HG03575 (cell line): ENCODE measurements around the gene CWH43.
"Not testable (repeated sequence)": the region's sequence is repeated elsewhere in the genome, so short reads cannot be mapped to it uniquely, and the experiment has no call there.

Experiments used
- ATAC-seq: cut with Tn5 transposase; IDR thresholded peaks from one replicate; pipeline ENCODE4 v1.9.1; 2021; ENCODE audit not compliant: unreplicated experiment, insufficient number of reproducible peaks, low FRiP score; ENCODE audit errors: extremely low read depth

CWH43 gene

DNA sequence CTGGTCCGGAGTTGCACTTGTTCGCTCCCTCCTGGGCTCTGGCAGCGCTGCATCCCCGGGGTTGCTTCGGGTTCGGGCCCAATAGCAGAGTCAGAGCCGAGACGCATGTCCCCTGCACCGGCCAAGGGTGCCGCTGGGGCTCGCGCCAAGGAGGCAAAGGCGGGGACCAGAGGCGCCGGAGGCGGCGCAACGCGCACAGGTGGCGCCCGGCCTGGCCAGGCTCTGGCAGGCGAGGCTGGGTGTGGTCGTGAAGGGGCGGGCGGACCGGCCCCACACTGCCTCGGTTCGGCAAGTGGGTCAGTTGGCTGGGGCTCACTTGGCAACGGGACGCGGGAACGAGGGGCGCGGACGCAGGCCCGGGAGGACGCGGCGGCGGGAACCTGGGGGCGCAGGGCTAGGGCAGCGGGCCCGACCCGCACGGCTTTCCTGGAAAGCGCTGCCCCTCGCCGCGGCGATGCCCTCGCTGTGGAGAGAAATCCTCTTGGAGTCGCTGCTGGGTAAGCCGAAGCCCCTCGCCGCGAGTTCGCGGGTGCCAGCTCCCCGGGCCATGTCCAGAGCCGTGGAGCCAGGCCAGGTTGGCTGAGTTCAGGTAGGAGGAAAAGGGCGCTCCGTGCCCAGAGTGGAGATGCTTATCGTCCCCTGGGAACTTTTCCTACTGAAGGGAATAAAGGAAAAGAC lies at the start of gene CWH43:
TSS of gene CWH43 (plus strand) at position 300 of the 678 bp plus-strand sequence. CDS start at position 455, 155 bp downstream.
- ATAC-seq, result no peak

DNA sequence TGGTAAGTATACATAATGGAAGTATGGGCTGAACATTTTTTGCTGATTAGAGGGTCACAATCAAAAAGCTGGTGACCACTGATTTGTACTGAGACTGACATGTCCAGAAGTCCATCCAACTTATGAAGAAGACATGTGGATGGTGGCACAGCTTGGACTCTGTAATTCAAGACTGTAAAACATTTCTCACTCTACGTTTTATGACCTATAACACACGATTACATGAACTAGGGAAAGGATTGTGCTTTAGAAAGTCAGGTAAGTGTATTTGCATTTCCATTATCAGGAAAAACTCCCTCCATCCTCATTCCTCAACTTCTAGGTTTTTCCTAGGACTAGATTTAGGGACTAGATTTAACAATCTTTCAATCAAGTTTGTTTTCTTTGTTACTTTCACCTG lies 49.0 kb upstream of the CWH43 start:
- no peak for ATAC-seq

DNA sequence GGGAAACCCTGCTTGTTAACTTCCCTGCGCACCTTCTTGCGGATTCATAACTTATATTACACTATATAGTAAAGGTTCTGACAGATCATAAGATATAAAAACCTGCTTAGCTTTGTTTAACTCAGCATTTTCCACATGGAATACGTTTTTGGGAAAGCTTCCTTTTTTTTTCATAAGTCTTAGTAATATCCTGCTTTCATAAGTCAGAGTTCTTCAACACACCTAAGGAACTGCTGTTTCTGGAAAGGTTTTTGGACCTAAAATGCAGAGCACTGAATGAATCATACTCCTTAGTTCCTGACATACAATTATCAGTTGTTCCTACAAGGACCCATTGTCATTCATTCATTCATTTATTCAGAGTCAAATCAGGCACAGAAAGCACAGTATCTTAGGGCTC lies 47.2 kb upstream of the CWH43 start:
- no peak for ATAC-seq

DNA sequence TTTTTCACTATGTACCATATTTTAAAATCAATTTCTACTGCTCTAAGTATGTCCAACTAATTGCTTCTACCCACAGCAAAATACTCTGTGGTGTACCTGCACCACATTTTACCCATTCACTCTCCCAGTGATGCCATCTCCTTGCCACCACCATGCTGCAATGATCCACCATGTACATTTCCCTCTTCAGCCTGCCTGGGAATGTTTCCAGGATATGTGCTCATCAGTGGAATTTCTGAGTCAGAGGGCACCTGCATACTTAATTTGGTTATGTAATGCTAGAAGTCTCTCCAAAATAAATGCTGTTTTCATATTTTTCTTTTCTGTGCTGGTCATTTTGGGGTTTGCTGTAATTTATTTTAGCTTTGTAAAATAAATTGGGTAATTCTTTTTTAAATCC lies 46.3 kb upstream of the CWH43 start:
- ATAC-seq, result no peak

DNA sequence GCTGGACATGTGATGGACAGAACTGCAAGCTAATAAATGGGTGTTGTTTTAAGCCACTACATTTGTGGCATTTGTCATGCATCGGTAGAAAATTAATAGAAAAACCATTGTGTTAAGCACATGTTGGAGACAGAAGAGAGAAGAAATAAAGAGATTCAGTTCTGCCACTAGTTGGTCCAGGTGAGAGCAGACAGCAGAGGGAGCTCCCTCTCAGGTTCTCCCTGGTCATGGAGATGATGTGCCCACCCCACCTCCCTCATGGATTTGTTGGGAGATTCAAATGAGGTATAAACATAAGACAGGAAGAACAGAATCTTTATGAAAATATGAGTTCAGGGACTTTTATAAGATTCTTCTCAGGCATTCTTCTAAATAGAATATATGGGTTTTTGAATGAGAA lies 42.7 kb upstream of the CWH43 start:
- no peak for ATAC-seq

DNA sequence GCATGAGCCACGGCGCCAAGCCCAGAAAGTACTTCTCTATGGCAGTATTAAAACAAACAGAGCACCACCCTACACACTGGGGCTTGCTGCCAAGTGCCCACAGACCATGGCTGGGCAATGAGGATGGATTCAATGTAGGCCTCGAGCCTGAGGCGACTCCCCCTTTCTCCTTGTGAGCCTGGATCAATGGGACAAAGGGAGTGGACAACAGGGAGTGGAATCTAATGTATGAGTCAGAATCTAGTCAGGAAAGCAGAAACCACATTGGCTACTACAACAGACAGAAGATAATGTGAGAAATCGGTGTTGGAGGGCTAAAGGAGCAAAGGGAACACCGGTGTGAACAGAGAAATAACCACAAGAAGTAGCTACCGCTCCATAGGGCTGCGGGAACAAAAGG lies 41.8 kb upstream of the CWH43 start:
- ATAC-seq, result no peak

DNA sequence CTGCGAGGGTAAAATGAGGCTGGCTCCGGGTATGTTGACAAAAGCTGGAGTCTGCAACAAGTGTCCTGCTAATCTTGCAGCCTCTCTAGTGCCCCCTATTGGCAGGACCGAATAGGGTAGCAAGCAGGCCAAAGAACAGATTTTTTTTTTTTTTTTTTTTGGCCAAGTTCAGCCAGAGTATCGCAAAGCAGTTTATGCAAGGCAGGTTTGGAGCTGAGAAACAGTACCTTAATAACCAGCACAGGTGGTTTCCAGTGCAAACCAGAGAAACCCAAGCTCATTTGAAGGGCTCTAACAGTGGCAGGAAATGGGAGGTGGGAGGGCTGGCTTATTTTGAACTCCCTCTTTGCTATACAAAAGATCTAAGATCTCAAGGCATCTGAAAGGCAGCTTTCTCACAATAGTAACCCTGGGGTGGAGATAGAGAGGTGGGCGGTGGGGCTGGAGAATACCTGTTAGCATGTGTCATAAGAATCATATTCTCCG lies 41.3 kb upstream of the CWH43 start:
- no peak for ATAC-seq

DNA sequence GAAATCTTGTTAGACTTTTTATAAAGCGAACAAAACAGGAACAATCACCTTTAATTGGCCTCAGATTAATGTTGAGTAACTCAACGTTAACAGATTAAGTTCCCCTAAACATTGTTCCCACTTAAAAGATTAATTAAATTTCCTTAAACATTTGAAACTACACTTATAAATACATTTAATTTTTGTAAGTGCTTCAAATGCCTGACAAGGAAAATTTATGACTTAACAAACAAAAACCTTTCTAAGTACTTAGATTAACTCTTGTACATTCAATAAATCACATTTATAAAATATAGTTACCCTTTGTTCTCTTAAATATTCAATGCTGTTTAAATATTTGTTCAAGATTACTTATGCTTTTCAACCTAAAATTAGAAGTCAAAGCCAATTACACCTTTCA lies 40.1 kb upstream of the CWH43 start:
- ATAC-seq, result no peak

DNA sequence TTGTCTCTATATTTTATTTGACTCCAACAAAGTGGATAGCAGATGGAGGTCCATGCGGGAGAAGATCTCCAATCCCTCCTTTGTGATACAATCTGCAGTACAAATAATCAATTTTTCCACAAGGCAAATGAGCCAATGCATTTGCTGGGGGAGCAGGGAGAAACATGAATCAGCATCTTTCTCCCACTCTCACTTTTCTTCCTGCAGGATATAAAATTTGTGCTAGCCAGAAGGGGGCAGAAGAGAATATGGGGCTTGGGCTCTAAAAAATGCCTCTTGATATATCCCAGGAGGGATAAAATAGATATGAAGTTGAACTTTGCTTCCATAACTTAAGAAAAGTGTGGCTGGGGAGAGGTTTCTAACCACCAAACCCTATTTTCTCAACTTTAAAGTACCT lies 38.3 kb upstream of the CWH43 start:
- no peak for ATAC-seq

DNA sequence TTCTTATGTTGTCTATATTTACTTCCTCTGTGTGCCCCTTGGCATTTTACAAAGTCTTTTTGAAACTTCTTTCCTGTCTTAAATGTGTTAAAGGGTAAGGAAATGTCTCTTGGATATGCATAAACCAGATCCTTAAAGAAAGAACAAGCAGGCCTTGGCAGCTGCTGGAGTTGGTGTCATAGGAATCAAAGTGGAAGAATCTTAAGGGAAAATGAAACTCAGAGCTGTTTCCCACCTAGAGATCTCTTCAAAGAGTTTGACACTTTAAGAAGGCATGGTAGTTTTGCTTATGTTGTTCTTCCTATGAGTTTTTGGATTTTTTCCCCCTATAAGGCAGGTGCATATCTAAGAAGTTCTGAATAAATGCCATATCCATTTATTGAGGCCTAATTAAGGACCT lies 37.0 kb upstream of the CWH43 start:
- ATAC-seq, result no peak

DNA sequence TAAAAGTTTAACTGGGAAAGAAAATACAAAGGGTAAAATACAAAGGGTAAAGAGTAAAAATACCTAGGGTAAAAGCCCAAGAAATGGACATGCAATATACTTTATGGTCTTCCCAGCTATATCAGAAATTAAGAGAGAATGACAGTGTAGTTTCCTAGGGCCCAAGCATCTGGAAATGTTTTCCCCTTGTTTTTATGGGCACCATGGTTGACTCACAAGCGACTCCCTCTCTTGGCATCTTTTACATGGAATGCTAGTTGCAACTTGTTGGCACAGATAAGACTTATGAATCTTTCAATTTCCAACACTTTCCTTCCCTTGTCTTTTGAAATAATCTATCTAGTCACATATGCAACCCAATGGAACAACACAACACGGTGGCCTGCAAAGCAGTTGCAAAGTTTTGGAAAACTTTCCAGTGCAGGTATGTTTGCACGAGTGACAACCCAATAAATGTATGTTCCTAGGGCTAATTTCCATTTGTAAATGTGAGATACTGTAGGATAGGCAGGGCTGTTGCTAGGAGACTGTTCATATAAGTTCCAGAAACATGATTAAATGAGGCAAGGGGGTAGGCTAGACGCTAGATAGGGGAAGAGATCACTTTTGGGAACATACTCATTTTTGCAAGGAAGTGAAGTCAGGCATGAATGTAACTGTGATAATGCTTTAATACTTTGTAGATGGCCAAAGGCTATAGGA lies 36.4 kb upstream of the CWH43 start:
- ATAC-seq, result no peak

DNA sequence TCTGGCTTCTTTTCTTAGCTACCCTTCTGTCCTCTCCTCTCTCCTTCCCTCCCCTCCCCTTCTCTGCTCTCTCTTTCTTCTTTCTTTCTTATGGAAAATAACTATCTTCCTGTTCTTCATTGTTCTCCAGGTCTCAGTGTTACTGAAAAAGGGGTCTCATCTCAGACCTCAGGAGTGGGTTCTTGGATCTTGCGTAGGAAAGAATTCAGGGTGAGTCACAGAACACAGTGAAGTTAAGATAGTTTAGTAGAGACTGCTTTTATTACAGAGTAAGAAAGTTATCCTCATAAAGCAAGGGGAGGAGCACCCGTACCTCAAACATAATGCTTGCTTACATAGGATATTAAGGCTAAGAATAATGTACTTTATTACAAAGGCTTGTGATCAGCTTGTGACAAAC lies 31.8 kb upstream of the CWH43 start:
- ATAC-seq, result no peak

DNA sequence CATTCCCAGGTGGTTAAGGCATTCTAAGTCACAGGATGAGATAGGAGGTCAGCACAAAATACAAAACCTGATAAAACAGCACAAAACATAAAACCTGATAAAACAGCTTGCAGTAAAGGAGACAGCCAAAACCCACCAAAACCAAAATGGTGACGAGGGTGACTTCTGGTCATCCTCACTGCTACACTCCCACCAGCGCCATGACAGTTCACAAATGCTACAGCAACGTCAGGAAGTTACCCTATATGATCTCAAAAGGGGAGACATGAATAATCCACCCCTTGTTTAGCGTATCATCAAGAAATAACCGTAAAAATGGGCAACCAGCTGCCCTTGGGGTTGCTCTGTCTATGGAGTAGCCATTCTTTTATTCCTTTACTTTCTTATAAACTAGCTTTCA lies 28.7 kb upstream of the CWH43 start:
- not testable (repeated sequence) for ATAC-seq

DNA sequence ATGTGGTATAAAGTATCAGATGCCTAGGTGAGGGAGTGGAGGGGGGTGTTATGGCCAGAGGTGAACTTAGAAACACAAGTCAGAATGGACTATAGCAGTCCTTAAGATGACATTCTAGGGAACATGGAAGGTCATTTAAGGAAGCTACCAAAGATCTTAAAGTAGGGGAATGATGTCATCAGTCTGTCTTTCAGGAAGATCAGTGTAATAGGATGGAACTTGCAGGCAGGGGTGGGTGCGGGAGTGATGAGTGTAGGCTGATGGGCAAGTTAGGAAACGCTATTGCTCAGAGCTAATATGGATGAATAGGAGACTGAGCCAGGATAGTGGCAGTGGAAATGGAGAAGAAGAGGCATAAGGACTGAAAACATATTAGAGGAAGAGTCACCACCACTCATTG lies 27.5 kb upstream of the CWH43 start:
- ATAC-seq, result no peak

DNA sequence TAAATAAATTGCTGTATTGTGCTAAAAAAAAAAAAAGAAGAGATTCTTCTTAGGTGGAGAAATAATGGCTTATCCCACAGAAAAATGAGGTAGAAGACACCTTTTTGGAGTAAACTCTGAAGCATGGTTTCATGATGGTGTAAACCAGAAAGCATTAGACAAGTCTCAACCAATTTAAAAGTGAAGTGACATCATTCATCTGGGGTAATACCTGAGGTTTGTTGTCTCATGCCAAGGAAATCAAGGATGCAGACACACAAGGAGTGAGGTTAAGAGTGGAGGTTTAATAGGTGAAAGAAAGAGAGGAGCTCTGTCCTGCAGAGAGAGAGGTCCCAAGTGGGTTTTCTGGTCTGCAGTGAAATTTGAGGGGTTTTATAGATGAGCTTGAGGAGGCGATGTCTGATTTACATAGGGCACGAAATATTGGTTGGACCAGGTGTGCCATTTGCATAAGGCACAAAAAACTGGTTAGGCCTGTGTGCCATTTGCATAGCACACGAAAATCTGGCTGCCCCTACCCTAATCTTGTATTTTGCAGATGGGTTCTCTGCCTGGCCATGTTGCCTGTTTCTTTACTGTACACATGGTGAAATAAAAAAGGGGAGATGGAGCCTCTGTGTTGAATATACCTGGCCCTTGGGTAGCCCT lies 25.0 kb upstream of the CWH43 start:
- no peak for ATAC-seq

DNA sequence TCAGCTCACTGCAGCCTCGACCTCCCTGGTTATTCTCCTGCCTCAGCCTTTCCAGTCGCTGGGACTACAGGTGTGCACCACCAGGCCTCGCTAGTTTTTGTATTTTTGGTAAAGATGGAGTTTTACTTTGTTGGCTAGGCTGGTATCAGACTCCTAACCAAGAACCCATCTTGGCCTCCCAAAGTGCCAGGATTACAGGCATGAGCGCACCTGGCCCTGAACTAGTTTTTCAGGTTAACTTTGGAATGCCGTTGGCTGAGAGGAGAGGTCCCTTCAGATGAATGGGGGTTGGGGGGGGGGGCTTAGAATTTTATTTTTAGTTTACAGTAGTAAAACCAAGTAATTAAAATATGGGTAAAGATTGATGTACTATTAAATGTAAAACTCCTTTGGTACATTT lies 23.4 kb upstream of the CWH43 start:
- no peak for ATAC-seq

DNA sequence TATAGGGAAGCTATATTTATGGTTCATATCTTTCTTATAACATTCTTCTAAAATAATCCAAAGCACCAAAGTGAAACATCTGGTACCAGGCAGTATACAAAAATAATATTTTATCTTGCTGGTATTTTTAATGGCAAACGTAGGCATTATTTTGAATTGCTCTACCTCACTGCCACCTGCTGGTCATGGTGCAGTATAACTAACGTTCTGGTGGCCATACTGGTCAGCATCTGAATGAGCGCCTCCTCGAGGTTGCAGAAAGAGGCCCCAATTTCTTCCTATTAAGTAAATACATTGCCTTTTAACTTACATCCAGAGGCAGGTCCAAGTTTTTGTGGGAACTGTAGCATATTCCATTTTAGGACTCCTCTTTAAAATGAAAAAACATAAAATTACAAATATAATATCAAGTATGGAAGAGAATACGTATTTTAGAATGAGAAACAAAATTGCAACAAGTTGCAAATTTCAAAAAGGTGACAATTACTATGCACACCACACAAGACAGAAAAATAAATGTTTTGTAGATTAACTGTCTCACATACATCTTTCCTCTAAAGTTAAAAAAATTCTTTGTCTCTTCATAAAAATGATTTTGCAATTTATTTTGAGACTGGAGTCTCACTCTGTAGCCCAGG lies 22.9 kb upstream of the CWH43 start:
- no peak for ATAC-seq

DNA sequence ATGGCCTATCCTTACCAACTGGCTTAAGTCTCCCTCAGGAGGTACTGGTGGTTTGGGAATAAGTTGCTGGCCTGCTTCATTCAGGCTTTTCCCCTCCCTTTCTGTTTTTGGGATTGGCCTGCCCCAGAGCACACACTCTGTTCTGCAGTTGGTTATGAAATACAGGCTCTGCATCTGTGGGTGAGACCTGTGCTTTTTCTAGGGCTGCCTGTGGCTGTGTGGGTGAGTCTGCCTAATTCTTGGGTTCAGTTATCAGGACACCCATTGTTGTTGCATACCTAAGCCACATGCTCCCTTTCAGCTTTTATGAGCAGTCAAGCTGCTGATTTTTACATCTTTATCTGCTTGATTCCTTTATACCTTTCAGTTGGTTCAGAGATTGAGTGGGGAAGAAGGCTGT lies 19.0 kb upstream of the CWH43 start:
- no peak for ATAC-seq

DNA sequence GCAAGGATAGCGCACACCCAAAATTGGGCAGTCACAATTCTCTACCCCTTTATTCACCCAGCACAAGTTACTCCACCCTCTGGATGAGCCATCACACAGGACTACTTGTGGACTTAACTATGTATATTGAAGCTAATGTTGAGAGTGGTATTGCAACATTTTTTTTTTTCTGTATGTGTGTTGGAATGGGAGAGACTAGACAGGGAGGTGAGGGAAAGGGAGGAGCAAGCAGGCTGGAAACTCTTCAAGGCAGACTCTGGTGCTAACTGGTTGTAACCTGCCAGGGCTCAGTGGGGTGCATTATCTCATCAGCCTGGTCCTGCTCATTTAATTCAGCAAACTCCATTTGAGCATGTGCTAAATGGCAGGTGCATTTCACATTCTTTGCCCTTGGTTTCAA lies 18.4 kb upstream of the CWH43 start:
- no peak for ATAC-seq

DNA sequence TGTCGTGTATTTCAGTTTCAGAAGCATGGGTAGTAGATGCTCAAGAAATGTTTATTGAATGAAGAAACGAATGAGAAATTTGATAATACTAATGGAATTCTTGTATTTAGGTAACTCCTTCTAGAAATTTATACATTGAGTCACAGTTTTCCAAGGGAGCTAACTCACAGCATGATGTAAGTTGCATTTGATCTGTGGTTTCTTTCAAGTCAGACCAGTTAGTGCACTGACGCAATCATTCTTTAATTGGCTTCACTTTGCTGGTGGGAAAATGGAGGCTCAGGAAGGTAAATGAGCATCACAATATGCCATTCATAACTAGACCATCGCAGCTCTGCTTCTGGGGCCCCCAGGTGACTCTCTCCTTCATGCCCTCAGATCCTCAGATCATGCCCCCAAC lies 17.3 kb upstream of the CWH43 start:
- ATAC-seq, result no peak
